SIG-M5 (cell line): ENCODE data around the gene PRPF38B.
"Not testable (repeated sequence)": the region's sequence is repeated elsewhere in the genome, so short reads cannot be mapped to it uniquely, and the experiment has no call there.

Source experiments
- DNase-seq: peaks from one replicate; lab custom pipeline; 2025; lab: John Stamatoyannopoulos, UW

PRPF38B gene

DNA sequence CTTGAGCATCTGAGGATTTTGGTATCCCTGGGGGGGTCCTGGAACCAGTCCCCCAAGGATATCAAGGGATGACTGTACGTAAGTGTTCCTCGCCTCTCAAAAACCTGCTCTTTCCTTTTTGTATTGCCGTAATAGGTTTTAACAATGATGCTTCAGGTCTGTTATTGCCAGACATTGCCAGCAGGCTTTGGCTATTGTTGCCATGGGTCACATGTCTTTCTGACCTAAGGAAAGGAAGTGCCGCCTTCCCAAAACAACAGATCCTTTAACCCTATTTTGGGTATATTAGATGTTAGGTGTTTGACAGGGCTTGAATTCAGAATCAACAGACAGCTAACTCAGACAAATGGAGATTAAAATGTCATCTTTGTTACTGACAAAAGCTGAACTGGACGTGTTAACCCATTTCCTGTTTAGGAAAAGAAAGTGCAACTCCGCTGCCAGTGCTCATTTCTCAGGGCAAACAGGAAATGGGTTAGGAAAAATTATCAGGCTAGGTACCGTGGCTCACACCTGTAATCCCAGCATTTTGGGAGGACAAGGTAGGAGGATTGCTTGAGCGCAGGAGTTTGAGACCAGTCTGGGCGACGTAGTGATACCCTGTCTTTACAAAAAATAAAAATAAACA is 12.4 kb upstream of the PRPF38B start:
- DNase-seq = no peak

DNA sequence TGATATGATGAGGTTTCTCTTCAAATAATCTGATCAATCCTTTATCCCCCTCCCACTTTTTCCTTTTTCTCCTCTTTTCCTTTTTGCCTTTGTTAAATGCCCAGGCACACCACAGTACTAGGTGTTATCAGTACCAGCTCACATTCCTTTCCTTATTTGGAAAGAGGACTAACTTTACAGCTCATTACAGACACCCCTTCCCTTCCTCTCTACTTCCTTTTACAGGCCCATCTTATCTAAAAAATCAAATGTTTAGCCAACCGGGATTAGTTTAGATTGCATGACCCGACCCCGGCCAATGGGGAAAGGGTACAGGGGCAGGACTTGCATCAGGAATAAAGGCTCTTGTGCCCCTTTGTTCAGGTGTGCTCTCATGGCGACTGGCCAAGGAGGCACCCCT is 10.4 kb upstream of the PRPF38B start:
- not testable (repeated sequence) for DNase-seq

DNA sequence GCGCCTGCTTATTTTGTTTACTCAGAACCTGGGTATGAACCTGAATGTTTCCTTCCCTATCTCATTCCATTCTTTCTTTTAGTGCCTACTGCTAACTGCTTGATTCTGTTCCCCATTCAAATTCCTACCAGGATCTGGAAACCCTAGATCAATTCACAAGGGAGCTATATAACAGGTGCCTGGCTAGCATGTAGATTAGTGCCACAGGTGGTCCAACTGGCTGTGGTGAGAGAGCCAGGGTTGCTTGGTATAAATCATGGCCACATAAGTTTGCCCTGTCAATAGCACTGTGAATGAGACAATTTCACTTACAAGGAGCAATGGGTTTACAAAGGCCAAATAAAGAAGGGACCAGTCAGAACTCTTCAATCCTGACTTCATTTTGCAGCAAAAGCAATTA is 6.6 kb upstream of the PRPF38B start:
- DNase-seq = no peak

GRCh38 chr1:108686614-108687313 is 5.3 kb upstream of the PRPF38B start:
- DNase-seq = no peak

DNA sequence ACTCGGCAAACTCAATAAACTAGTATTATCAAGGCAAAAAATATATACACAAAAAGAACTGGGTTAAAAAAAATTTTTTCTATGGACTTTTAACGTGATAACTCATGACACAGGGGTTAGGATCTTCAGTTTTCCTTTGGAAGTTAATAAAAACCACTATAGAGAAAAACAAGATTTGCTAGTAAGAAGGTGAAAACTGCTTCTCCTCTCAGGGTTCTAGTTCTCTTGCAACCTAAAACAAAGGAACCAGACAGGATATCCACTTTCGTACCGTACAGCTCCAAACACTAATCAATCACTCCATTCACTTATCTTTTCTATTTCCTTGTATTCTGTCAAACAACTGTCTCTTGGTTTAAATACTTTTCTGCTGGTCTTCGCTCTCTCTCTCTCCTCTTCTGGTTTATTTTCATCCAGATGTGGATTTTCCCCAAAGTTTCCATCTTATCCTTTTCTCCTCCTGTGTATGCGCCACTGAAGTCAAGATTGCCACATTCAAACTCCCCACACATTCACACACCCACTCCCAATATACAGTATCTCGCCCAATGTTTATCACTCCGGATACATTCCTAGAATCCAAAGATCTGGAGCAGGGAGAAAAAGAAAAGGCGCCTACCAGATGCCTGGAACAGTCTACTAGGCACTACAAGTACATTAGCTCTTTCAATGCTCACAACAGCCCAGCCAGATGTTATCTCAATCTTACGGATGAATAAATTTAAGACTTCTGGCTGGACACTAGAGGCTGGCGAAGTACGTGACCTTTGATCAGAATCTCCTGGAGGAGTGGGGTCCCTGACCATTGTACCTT is 775 bp upstream of the PRPF38B start:
- no peak for DNase-seq

GRCh38 chr1:108692724-108693655 is 880 bp downstream of the PRPF38B start:
- DNase-seq = no peak

DNA sequence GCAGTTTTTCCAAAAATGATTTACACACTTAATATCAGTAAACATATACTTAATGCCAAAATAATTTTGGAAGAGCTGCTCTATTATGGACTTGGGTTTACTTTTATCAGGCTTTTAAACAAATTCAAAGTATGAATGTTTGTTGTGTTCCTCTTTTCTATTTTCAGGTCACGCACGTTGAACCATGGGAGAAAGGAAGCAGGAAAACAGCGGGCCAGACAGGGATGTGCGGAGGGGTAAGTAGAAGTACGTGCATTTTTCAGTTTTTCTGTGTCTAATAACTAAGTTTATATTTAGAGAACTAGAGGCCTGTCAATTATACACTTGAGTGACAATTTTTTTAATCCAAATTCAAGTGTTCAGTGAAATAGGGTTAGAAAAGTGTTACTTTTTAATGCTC is 3.4 kb downstream of the PRPF38B start:
- no peak for DNase-seq

DNA sequence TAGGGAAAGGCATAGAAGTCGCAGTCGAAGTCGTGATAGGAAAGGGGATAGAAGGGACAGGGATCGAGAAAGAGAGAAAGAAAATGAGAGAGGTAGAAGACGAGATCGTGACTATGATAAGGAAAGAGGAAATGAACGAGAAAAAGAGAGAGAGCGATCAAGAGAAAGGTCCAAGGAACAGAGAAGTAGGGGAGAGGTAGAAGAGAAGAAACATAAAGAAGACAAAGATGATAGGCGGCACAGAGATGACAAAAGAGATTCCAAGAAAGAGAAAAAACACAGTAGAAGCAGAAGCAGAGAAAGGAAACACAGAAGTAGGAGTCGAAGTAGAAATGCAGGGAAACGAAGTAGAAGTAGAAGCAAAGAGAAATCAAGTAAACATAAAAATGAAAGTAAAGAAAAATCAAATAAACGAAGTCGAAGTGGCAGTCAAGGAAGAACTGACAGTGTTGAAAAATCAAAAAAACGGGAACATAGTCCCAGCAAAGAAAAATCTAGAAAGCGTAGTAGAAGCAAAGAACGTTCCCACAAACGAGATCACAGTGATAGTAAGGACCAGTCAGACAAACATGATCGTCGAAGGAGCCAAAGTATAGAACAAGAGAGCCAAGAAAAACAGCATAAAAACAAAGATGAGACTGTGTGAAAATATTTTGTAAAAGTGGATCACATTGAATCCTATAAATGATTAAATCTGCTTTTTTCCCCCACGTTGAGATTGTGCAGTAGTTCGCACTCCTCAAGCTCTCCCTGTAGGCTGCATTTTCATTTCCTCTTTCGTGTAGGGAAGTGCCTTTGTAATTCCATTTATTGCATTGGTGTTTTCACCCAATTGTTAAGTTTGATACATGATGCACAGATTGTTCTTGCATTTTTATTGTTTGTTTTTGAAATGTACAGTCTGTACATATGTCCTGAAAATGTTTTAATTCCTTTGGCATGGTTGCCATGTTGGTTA is 7.5 kb downstream of the PRPF38B start:
- no peak for DNase-seq

DNA sequence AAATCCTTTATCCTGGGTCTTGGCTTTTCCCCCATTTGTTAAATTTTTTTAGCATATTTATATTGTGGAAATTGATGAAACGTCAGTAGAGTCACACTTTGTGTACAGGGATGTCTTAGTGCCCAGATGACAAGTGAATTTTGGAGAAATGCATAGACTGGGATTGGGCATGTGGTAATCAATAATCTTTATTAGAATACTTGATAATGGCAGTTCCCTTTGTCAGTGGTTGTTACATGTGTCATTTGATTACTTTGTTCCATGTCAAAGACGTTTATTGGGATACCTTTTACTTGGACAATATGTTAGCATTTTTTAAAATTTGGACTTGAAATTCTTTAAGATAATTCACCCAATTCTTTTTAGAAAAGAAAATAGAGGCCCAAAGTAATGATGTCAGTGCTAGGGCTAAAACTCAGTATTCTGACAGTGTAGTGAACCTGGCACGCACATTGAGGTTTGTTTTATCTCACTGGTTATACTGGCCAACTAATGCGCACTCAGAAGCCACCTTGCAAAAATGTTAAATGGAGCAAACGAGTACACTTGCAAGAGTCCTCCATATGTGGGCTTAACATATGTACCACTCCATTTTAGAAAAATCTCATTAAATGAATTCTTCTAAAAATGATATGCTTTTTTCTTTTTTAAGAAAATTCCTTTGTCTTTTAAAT is 9.2 kb downstream of the PRPF38B start:
- no peak for DNase-seq

- DNase-seq = not testable (repeated sequence)
These were observed 10.0 kb downstream of the PRPF38B start for GRCh38 chr1:108702109-108702508.

DNA sequence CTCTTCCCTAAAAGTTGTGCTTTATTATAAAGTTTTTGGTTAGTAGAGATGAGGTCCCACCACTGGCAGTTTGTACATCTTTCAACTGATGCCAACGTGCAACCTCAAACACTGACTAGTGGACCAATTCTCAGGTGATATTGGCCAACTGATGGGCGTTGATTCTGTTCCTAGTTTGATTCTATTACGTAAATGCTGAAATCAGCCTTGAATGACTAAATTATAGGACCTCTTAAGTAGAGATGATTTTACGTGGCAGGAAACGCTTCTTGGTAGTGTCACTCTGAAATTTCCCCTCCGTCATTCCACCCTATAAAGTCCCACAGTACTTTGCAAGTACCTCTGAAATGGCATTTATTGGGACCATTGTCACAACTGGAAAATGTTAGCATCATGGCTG is 11.8 kb downstream of the PRPF38B start:
- DNase-seq = no peak

DNA sequence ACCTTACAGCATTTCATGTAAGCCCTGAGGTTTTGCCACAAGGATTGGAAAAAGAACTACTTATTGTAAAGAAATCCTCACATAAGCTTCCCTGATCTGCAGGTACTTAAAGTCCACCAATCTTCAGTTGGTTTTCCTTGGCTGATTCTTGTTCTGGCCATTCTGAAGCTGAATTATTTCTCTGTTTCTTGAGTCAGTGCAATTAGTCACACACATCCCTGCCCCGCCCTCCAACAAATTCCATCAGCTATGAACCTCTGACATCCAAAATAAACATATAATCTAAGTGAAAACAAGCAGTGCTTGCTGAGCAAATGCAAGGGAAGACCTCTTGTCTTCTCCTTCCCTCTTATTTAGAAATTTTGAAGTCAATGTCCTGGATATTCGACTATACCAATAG is 12.4 kb downstream of the PRPF38B start:
- DNase-seq = no peak

- no peak for DNase-seq
These were observed 14.5 kb downstream of the PRPF38B start for GRCh38 chr1:108706643-108707042.

DNA sequence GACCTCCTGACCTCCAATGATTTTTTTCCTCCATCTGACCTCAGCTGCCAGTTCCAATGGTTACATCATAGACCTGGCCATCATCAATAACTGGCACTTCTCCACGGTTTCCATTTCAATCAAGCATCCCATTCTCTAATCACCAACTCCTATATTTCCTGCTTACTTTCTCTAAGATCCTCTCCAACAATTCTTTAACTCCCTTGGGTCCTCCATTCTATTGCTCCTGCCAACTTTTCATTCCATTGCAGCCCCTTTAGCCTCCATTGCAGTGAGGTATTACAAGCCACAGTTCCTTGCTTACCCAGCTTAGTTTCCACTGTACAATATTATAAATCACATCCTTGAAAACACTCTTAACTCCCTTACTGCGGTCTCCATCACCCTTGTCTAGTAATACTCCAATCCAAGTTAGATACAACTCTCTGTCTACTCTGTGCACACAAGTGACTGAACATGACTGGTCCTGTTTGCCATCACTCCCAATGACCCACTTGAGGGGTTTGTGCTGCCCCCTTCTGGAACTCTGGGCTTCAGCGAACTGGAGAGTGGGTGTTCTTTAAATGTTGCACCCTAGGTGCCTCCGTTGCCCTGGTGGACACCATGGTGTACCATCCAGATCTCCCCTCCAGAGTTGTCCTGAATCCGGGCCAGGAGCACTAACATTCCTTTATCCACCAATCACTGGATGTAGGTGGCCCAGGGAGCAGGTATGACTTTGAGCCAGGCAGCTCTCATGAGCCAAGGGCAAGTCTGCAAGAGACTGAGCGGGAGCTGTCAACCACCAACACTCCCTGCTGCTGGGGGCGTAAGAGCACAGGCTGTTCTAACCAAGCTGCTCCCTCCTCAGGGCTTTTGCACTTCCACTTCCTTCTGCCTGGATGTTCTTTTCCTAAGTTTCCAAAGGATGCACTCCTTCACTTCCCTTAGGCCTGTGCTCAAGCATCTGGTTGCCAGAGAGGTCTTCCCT is 16.9 kb downstream of the PRPF38B start:
- DNase-seq = no peak

DNA sequence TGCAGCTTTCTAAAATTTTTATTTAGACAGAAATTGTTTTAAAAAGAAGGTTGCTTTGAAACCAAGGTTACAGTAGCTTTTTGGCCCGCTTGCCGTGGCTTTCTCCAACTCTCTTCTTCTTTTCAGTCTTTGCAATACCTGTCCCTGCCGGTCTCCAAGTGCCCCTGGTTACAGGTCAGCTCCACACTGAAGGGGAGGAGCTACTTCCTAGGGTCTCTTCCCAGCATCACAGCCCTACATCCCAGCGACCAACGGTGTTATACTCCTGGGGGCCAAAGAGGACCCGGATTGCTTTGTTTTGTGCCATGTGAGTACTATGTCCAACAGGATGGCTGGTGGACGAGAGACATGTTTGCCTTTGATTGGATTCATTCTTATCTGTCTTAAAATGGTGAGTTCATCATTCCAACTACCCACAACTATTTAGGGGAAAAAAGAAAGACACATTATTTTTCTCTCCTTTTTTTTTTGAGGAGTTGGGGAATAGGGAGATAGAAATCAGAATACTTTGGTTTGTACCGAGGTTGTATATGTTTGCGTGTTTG is 20.6 kb downstream of the PRPF38B start, which contains the start of gene FNDC7:
TSS of gene FNDC7 (plus strand) at position 303 of the 545 bp plus-strand sequence. CDS start at position 329, 26 bp downstream.
- no peak for DNase-seq

DNA sequence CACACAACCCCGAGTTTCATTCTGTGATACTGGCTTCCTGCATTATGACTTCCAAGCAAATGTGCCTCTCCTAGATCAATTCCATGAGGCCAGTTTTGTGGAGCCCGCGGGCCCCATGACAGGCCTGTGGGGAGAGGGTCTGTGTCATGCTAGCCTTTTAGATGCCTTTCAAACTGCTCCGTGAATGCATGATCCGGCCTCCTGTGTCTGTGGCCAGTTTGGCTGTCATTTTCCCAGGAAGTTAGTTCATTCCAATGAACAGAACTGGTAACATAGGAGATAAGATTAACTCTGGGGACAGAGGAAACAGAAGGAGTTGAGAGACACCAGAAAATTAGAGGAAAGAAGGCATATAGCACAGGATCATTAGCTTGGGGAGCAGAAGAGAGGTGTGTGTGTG is 23.8 kb downstream of the PRPF38B start:
- no peak for DNase-seq

- DNase-seq = no peak
These were observed 24.5 kb downstream of the PRPF38B start for GRCh38 chr1:108716437-108717230.
